ENCODE measurements around the gene R3HDM4. TPM values are rescaled to one million over a fixed set of nuclear protein-coding genes. Genes with fewer than 3 reads are reported as not detected.
A peak's percentile ranks its signal among the peaks of the same experiment; 100 is the strongest.

Gene R3HDM4
- total and polyA plus RNA-seq, 9 of the 15 experiments (the other 6 are each of a cell fraction or from before 2014, with no cell fraction given): 3.2 to 154 (median 59.0) TPM

DNA sequence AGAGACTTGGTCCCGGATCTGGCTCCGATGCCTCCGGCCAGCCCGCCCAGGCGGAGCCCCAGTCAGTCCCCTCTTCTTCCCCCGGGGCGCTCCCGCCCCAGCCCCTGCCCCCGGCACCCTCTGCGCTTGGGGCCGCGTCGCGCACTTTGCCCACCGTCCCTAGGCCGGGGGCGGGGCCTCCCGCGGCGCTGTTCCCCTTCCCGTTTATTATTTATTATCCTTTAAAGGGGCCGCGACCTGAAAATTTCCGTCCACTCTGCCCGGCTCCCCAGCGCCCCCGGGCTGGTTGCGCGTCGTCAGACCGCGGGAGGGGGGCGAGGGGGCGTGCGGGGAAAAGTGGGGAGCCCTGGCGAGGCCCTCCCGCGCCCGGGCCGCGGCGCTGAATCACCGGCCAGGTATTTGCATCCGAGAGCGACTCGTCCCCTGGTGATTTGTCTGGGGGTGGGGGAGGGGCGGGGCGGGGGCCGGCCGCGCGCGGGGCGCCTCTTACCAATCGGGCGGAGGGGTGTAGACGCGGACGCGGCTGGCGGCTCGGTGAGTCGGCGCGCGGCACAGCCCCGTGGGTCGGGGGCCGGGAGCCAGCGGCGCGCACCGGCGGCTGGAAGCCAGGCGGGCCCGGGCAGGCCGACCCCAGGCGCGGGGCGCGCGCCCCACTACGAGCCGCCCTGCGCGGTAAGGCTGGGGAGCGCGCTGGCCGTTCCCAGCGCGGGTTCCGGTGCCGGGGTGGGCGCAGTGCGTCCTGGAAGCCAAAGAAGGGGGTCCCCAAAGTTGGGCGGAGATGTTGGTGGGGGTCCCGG lies 12.7 kb upstream of the R3HDM4 start, which contains the start of gene ARID3A (continued):
- TF ChIP-seq ZNF395 (CRISPR knock-in tag; IDR thresholded peaks at IDR 0.05) (0 out of 2 replicates have a peak, but pooled peaks have one; percentile 20), SP2 (IDR thresholded peaks at IDR 0.05; ENCODE audit: extremely low read depth, low read depth, low read length, poor library complexity, severe bottlenecking) (no peak), ZNF134 (CRISPR knock-in tag; conservative IDR thresholded peaks at IDR 0.05) (no peak), ZNF282 (CRISPR knock-in tag; IDR thresholded peaks at IDR 0.05) (no peak), HDAC3 (IDR thresholded peaks at IDR 0.05; ENCODE audit: borderline replicate concordance, partially characterized antibody) (peak; percentile 68), NR2C1 (IDR thresholded peaks at IDR 0.05) (no peak), NR2C1 (tag; IDR thresholded peaks at IDR 0.05) (no peak), RUNX1 (IDR thresholded peaks at IDR 0.05; ENCODE audit: low read depth) (no peak), MTA2 (IDR thresholded peaks at IDR 0.05; ENCODE audit: low read depth) (no peak), CHD1 (IDR thresholded peaks at IDR 0.05; ENCODE audit: low read length) (peak; percentile 46), HIVEP1 (CRISPR knock-in tag; IDR thresholded peaks at IDR 0.05) (no peak), ZNF324 (CRISPR knock-in tag; IDR thresholded peaks at IDR 0.05) (no peak), ZNF655 (CRISPR knock-in tag; IDR thresholded peaks at IDR 0.05) (no peak), EHMT2 (IDR thresholded peaks at IDR 0.05) (no peak), FOXJ2 (tag; IDR thresholded peaks at IDR 0.05) (no peak), ZBTB9 (CRISPR knock-in tag; IDR thresholded peaks at IDR 0.05) (no peak), MTA1 (IDR thresholded peaks at IDR 0.05; ENCODE audit: borderline replicate concordance) (no peak), POLR2G (IDR thresholded peaks at IDR 0.05; ENCODE audit: low read depth, low read length) (peak; percentile 56), E2F5 (CRISPR knock-in tag; IDR thresholded peaks at IDR 0.05) (no peak), FIP1L1 (IDR thresholded peaks at IDR 0.05; ENCODE audit: low read depth, low read length, poor library complexity, severe bottlenecking) (no peak), ZNF764 (CRISPR knock-in tag; IDR thresholded peaks at IDR 0.05; ENCODE audit: low read depth) (no peak), CCAR2 (IDR thresholded peaks at IDR 0.05; ENCODE audit: low read depth, low read length) (no peak), MCM2 (IDR thresholded peaks at IDR 0.05; ENCODE audit: low read depth) (no peak)
- TF ChIP-seq, protein P1, sequence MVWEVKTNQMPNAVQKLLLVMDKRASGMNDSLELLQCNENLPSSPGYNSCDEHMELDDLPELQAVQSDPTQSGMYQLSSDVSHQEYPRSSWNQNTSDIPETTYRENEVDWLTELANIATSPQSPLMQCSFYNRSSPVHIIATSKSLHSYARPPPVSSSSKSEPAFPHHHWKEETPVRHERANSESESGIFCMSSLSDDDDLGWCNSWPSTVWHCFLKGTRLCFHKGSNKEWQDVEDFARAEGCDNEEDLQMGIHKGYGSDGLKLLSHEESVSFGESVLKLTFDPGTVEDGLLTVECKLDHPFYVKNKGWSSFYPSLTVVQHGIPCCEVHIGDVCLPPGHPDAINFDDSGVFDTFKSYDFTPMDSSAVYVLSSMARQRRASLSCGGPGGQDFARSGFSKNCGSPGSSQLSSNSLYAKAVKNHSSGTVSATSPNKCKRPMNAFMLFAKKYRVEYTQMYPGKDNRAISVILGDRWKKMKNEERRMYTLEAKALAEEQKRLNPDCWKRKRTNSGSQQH (CRISPR knock-in tag; IDR thresholded peaks at IDR 0.05): no peak

Measured in K562 (cell line).